MCF 10A (cell line): ENCODE measurements around the gene SNRPD2. TPM values are rescaled to one million over a fixed set of nuclear protein-coding genes. Genes with fewer than 3 reads are reported as not detected.
A peak's percentile ranks its signal among the peaks of the same experiment; 100 is the strongest.

ENCODE experiments used
- BruUV-seq: library from RNA; stranded (reverse); fragments of 400-500 nt; replicated peaks from 2 replicates; lab custom pipeline; 2021; lab: Mats Ljungman, UMichigan
- CTCF ChIA-PET: fragments of 300-600 bp; sonication (Branson Sonifier 250); formaldehyde crosslinking; extraction: SDS; loops from one replicate; lab custom pipeline; 2021; ENCODE audit warnings: antibody characterized with exemption, inconsistent platforms; lab: Yijun Ruan, JAX
- POLR2A ChIA-PET: fragments of 300-600, 350-650 bp; sonication (Branson Sonifier 250); formaldehyde crosslinking; extraction: SDS; loops from one replicate; lab custom pipeline; 2020; ENCODE audit warnings: antibody characterized with exemption, inconsistent platforms; lab: Yijun Ruan, JAX
- DNase-seq: peaks from one replicate; pipeline ENCODE4 v3.0.0-alpha.2; 2018; ENCODE audit not compliant: unreplicated experiment
- H3K27ac Mint-ChIP-seq: one replicate; pipeline ENCODE4 v1.8.0; 2022; ENCODE audit warnings: mild to moderate bottlenecking, low read depth, mixed read lengths; ENCODE audit not compliant: unreplicated experiment
- H3K27me3 Mint-ChIP-seq: one replicate; pipeline ENCODE4 v1.8.0; 2022; ENCODE audit warnings: mixed read lengths; ENCODE audit not compliant: insufficient read depth, unreplicated experiment
- H3K36me3 Mint-ChIP-seq: one replicate; pipeline ENCODE4 v1.8.0; 2022; ENCODE audit warnings: mild to moderate bottlenecking, moderate library complexity, mixed read lengths; ENCODE audit not compliant: insufficient read depth, unreplicated experiment
- H3K4me1 Mint-ChIP-seq: one replicate; pipeline ENCODE4 v1.8.0; 2022; ENCODE audit warnings: mixed read lengths; ENCODE audit not compliant: insufficient read depth, unreplicated experiment
- H3K4me3 Mint-ChIP-seq: one replicate; pipeline ENCODE4 v1.8.0; 2022; ENCODE audit warnings: mild to moderate bottlenecking, moderate library complexity, mixed read lengths; ENCODE audit not compliant: unreplicated experiment
- H3K9me3 Mint-ChIP-seq: one replicate; pipeline ENCODE4 v1.8.0; 2022; ENCODE audit warnings: mixed read lengths; ENCODE audit not compliant: unreplicated experiment
- intact Hi-C: fragments of 100-400 bp; cut with micrococcal nuclease; formaldehyde crosslinking; loops from 2 replicates; pipeline ENCODE4 v1.14.1; 2022
- total RNA-seq: library from RNA; stranded (reverse); gene quantifications from 2 replicates; pipeline ENCODE4 v1.2.3, GENCODE V29; 2022
- TF ChIP-seq, protein P1 (sequence below): fragments of 200-600 bp; IDR thresholded peaks from one replicate; pipeline ENCODE4 v1.8.0; 2022; ENCODE audit warnings: antibody characterized with exemption, mild to moderate bottlenecking; ENCODE audit not compliant: unreplicated experiment

SNRPD2 gene
- total RNA-seq, 1 experiment from 2014 or later = 406 TPM

DNA sequence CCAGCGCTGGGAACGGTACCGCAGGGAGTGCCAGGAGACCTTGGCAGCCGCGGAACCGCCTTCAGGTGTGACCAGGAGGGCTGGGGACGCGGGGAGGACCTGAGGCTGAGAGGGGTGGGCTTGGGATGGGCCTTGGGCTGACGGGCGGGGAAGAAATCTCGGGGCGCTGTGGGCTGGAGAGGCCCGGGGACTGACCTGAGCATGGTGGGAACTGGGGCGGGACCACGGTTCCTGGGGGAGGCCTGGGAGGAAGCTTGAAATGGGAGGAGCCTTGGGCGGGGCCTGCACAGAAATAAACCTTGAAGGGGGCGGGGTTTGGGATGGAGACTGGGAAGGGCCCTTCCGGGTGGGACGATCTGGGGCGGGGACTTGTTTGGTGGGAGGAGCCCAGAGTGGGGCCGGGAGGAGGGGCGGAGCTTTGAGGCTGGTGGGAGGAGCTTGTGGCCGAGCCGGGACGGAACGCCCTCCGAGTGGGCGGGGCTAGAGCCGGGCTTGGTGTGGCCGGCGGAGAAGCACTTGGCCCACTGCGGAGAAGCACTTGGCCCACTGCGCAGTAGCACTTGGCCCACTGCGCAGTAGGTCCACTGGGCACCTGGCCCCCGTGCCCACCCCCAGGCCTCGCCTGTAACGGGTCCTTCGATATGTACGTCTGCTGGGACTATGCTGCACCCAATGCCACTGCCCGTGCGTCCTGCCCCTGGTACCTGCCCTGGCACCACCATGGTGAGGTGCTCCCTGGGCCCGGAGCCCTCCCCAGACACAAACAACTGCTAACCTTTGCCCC is 20.9 kb downstream of the SNRPD2 start:
- intact Hi-C loops = no loop called here
- ChIA-PET CTCF (interaction anchor here (1.1 kb wide), 1 partner anchor 29 kb away, joined by 3 read pairs; no protein-coding TSS in a partner anchor), POLR2A (interaction anchor here (0.5 kb wide), 1 partner anchor 155 kb away, joined by 3 read pairs; no protein-coding TSS in a partner anchor)
- Mint-ChIP-seq H3K4me1 (peaks cover 28% of the 10 kb centered on the region), H3K27me3 (peaks cover 19% of the 10 kb centered on the region), H3K9me3 (no peaks in the 10 kb centered on the region), H3K27ac (no peak overlapping the region), H3K36me3 (peaks cover 5% of the 10 kb centered on the region), H3K4me3 (no peak overlapping the region)
- peak; percentile 49 for DNase-seq
- no TSS peak for BruUV-seq
- TF ChIP-seq, protein P1, sequence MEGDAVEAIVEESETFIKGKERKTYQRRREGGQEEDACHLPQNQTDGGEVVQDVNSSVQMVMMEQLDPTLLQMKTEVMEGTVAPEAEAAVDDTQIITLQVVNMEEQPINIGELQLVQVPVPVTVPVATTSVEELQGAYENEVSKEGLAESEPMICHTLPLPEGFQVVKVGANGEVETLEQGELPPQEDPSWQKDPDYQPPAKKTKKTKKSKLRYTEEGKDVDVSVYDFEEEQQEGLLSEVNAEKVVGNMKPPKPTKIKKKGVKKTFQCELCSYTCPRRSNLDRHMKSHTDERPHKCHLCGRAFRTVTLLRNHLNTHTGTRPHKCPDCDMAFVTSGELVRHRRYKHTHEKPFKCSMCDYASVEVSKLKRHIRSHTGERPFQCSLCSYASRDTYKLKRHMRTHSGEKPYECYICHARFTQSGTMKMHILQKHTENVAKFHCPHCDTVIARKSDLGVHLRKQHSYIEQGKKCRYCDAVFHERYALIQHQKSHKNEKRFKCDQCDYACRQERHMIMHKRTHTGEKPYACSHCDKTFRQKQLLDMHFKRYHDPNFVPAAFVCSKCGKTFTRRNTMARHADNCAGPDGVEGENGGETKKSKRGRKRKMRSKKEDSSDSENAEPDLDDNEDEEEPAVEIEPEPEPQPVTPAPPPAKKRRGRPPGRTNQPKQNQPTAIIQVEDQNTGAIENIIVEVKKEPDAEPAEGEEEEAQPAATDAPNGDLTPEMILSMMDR = no peak

DNA sequence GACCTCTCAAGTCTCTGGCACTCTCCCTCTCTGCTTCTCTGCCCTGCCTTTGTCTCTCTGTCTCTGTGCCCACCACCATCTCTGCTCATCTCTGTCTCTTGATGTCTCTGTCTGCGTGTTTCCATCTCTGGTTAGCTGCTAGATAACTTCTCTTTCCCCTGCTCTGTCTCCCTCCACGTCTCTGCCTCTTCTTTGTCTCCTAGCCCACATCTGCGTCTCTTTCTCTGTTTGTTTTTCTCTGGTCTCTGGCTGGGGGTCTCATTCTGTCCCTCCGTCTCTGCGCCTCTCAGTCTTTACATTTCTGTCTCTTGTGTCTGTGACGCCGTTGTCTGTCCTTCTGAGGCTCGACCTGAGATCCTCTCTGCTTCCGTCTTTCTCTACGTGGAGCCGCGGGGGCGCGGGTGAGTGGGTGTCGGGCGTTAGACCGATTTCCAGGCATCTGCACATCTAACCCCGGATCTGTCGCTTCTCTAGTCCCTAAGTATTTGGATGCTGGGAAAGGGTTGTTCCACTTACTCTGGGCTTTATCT is 23.3 kb downstream of the SNRPD2 start:
- H3K9me3 Mint-ChIP-seq = no peaks in the 10 kb centered on the region
- TF ChIP-seq, protein P1 = no peak
- peak overlapping the region; percentile 57 for H3K27ac Mint-ChIP-seq
- H3K27me3 Mint-ChIP-seq = peaks cover 19% of the 10 kb centered on the region
- no TSS peak for BruUV-seq
- H3K4me3 Mint-ChIP-seq = peak overlapping the region; percentile 68
- intact Hi-C loops = no loop called here
- no peak for DNase-seq
- H3K4me1 Mint-ChIP-seq = peaks cover 28% of the 10 kb centered on the region
- ChIA-PET CTCF (interaction anchor here (1.0 kb wide), 1 partner anchor 49 kb away, joined by 5 read pairs; no protein-coding TSS in a partner anchor), POLR2A (interaction anchor here (0.6 to 1.8 kb wide), 7 partner anchors 7 to 778 kb away, joined by 3 to 6 read pairs (median 4); partner anchors contain the start of genes QPCTL and SNRPD2)
- H3K36me3 Mint-ChIP-seq = peaks cover 5% of the 10 kb centered on the region

DNA sequence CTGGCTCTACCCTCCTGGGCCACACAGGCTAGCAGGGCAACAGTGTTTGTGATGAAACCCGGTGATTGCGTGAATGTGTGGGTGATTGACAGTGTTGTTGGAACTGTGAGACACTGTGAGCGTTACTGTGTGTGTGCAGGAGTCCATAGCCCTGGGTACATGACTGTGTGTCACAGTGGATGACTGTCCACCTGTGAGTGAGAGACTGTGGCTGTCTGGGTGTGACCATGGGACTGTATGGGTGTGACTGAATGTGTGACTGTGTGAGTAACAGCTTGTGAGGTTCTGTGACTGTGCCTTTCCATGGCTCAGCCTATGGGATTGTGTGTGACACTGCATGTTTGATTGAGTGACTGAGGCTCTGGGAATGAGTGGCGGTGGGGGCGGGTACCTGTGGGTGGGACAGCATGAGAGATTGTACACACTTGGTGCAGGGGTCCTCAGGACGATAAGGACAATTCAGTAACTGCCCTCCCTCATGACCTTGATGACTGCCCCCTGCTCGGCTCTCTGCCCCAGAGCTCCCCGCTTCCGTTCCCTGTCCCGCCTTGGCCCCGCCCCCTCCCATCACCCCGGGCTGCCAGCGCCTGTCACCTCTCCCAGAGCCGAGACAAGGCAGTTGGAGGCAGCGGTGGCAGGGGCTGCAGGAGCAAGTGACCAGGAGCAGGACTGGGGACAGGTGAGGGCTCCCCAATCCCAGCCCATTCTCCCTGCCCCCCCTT is 24.0 kb downstream of the SNRPD2 start, which contains the start of gene GIPR:
Gene GIPR, plus strand, starts transcription at position 602 of the 722 bp plus-strand sequence. CDS start 1,300 bp downstream, outside the sequence.
- H3K27me3 Mint-ChIP-seq = peaks cover 19% of the 10 kb centered on the region
- CTCF ChIA-PET = no interaction called here
- peaks cover 28% of the 10 kb centered on the region for H3K4me1 Mint-ChIP-seq
- intact Hi-C loops = no loop called here
- H3K9me3 Mint-ChIP-seq = no peaks in the 10 kb centered on the region
- H3K4me3 Mint-ChIP-seq = peak within 1 kb of the TSS; percentile 68
- DNase-seq = peak; percentile 55
- POLR2A ChIA-PET = interaction anchor here (1.2 to 1.7 kb wide), 2 partner anchors 22 to 82 kb away, joined by 3 to 5 read pairs; no protein-coding TSS in a partner anchor
- no TSS peak for BruUV-seq
- H3K27ac Mint-ChIP-seq = peak within 1 kb of the TSS; percentile 57
- TF ChIP-seq, protein P1 = no peak
- peaks cover 5% of the 10 kb centered on the region for H3K36me3 Mint-ChIP-seq
